ENCODE data around the gene PKP4.

The PKP4 gene

GRCh38 chr2:158637357-158637756, 180.6 kb downstream of the PKP4 start:
- Histone ChIP-seq H3K4me3 (ENCODE audit: low read length) (no peak overlapping the region), H3K9me3 (ENCODE audit: control insufficient read depth, insufficient read depth, low read length) (no peaks in the 10 kb centered on the region), H3K27me3 (ENCODE audit: control insufficient read depth, insufficient read depth, low read length) (no peaks in the 10 kb centered on the region), H3K4me1 (ENCODE audit: control insufficient read depth, insufficient read depth, low read length) (no peaks in the 10 kb centered on the region), H3K36me3 (ENCODE audit: control insufficient read depth, insufficient read depth, low read length) (peaks cover 5% of the 10 kb centered on the region; the same call in 1 of the 2 replicates), H3K27ac (ENCODE audit: low read length) (no peak overlapping the region)
- WGBS (ENCODE audit: insufficient coverage, insufficient read length), result no CpG with 5 or more reads among the region's 7 CpGs
- no peak for DNase-seq (ENCODE audit: low read depth, low spot score)

GRCh38 chr2:158644139-158644538, 187.4 kb downstream of the PKP4 start:
- no peaks in the 10 kb centered on the region for H3K27me3 ChIP-seq (ENCODE audit: control insufficient read depth, insufficient read depth, low read length)
- no peaks in the 10 kb centered on the region for H3K9me3 ChIP-seq (ENCODE audit: control insufficient read depth, insufficient read depth, low read length)
- no peak overlapping the region for H3K27ac ChIP-seq (ENCODE audit: low read length)
- DNase-seq (ENCODE audit: low read depth, low spot score), result no peak
- H3K4me3 ChIP-seq (ENCODE audit: low read length), result no peak overlapping the region
- no peaks in the 10 kb centered on the region for H3K4me1 ChIP-seq (ENCODE audit: control insufficient read depth, insufficient read depth, low read length)
- peaks cover 2% of the 10 kb centered on the region; the same call in 1 of the 2 replicates for H3K36me3 ChIP-seq (ENCODE audit: control insufficient read depth, insufficient read depth, low read length)
- 100% methylated on average over 2 of the region's 4 CpGs for WGBS (ENCODE audit: insufficient coverage, insufficient read length)

- Histone ChIP-seq H3K4me1 (ENCODE audit: control insufficient read depth, insufficient read depth, low read length) (no peaks in the 10 kb centered on the region), H3K27ac (ENCODE audit: low read length) (no peak overlapping the region), H3K9me3 (ENCODE audit: control insufficient read depth, insufficient read depth, low read length) (no peaks in the 10 kb centered on the region), H3K4me3 (ENCODE audit: low read length) (no peak overlapping the region), H3K27me3 (ENCODE audit: control insufficient read depth, insufficient read depth, low read length) (no peaks in the 10 kb centered on the region), H3K36me3 (ENCODE audit: control insufficient read depth, insufficient read depth, low read length) (peaks cover 2% of the 10 kb centered on the region; the same call in 1 of the 2 replicates)
- WGBS (ENCODE audit: insufficient coverage, insufficient read length), result no CpG with 5 or more reads among the region's 6 CpGs
- DNase-seq (ENCODE audit: low read depth, low spot score), result no peak
Observed at GRCh38 chr2:158645299-158645698, 188.5 kb downstream of the PKP4 start.

GRCh38 chr2:158647436-158648231, 190.9 kb downstream of the PKP4 start:
- no CpG with 5 or more reads among the region's 2 CpGs for WGBS (ENCODE audit: insufficient coverage, insufficient read length)
- no peak for DNase-seq (ENCODE audit: low read depth, low spot score)
- Histone ChIP-seq H3K27me3 (ENCODE audit: control insufficient read depth, insufficient read depth, low read length) (no peaks in the 10 kb centered on the region), H3K36me3 (ENCODE audit: control insufficient read depth, insufficient read depth, low read length) (peaks cover 2% of the 10 kb centered on the region; the same call in 1 of the 2 replicates), H3K4me1 (ENCODE audit: control insufficient read depth, insufficient read depth, low read length) (0 out of 2 replicates have a peak, but pooled peaks cover 2% of the 10 kb centered on the region), H3K4me3 (ENCODE audit: low read length) (no peak overlapping the region), H3K9me3 (ENCODE audit: control insufficient read depth, insufficient read depth, low read length) (no peaks in the 10 kb centered on the region), H3K27ac (ENCODE audit: low read length) (no peak overlapping the region)

DNA sequence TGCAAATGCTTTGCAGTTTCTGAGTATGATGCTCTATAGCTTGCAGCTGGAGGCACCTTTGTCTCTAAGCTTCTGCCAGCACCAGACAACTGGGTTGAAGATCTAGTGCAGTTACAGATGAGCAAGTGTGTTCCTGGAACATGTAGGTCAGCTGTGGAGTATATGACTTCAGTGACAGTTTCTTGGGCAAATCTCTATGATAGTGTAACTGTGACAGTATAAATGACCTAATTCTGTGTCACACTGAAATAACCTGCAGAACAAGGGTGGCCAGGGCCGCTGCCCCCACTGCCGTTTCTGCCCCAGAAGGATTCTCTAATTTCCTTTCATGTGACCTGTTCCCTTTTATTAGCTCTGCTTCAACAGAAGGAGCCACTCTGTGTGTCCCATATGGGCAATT, 193.1 kb downstream of the PKP4 start:
- H3K36me3 ChIP-seq (ENCODE audit: control insufficient read depth, insufficient read depth, low read length), result peaks cover 2% of the 10 kb centered on the region; the same call in 1 of the 2 replicates
- WGBS (ENCODE audit: insufficient coverage, insufficient read length), result no CpG with 5 or more reads among the region's 2 CpGs
- H3K4me3 ChIP-seq (ENCODE audit: low read length), result no peak overlapping the region
- DNase-seq (ENCODE audit: low read depth, low spot score), result no peak
- H3K27ac ChIP-seq (ENCODE audit: low read length), result no peak overlapping the region
- H3K4me1 ChIP-seq (ENCODE audit: control insufficient read depth, insufficient read depth, low read length), result 0 out of 2 replicates have a peak, but pooled peaks cover 2% of the 10 kb centered on the region
- no peaks in the 10 kb centered on the region for H3K9me3 ChIP-seq (ENCODE audit: control insufficient read depth, insufficient read depth, low read length)
- H3K27me3 ChIP-seq (ENCODE audit: control insufficient read depth, insufficient read depth, low read length), result no peaks in the 10 kb centered on the region

DNA sequence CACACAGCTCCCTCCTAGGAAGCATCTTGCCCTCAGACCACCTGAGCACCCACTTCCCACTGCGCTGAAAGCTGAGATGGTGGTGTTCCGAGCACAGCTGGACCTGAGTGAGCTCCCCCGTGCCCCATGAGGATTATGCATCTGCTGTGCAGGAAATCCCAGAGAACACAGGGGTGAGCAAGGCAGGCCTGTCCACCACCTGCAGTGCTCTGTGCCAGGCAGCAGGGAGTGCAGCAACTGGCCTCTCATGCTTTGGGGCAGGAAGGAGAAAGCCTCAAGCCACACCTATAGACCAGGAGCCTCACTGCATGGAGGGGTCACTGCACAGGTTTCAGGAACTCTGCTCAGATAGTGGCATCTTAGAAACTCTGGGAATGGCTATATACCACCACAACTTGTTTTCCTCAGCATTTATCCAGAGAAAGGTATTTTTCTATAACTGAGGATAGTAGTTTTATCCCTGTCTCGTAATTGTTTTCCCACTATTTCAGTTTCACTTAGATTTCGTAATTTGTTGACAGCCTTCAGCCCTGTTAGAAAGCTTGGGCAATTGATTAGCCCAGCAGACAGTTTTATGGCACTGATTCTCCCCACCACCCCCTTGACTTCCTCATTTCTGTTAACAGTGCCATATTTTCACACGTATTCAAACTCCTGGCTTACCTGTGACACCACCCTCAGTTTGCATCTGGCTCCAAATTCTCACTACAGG, 194.1 kb downstream of the PKP4 start:
- H3K9me3 ChIP-seq (ENCODE audit: control insufficient read depth, insufficient read depth, low read length), result no peaks in the 10 kb centered on the region
- no peaks in the 10 kb centered on the region for H3K27me3 ChIP-seq (ENCODE audit: control insufficient read depth, insufficient read depth, low read length)
- WGBS (ENCODE audit: insufficient coverage, insufficient read length), result no CpG with 5 or more reads among the region's 6 CpGs
- no peak for DNase-seq (ENCODE audit: low read depth, low spot score)
- H3K4me3 ChIP-seq (ENCODE audit: low read length), result no peak overlapping the region
- 0 out of 2 replicates have a peak, but pooled peaks cover 2% of the 10 kb centered on the region for H3K4me1 ChIP-seq (ENCODE audit: control insufficient read depth, insufficient read depth, low read length)
- no peak overlapping the region for H3K27ac ChIP-seq (ENCODE audit: low read length)
- peaks cover 2% of the 10 kb centered on the region; the same call in 1 of the 2 replicates for H3K36me3 ChIP-seq (ENCODE audit: control insufficient read depth, insufficient read depth, low read length)

GRCh38 chr2:158651358-158652057, 194.8 kb downstream of the PKP4 start:
- Histone ChIP-seq H3K4me1 (ENCODE audit: control insufficient read depth, insufficient read depth, low read length) (0 out of 2 replicates have a peak, but pooled peaks cover 2% of the 10 kb centered on the region), H3K27ac (ENCODE audit: low read length) (no peak overlapping the region), H3K4me3 (ENCODE audit: low read length) (no peak overlapping the region), H3K36me3 (ENCODE audit: control insufficient read depth, insufficient read depth, low read length) (peaks cover 2% of the 10 kb centered on the region; the same call in 1 of the 2 replicates), H3K27me3 (ENCODE audit: control insufficient read depth, insufficient read depth, low read length) (no peaks in the 10 kb centered on the region), H3K9me3 (ENCODE audit: control insufficient read depth, insufficient read depth, low read length) (no peaks in the 10 kb centered on the region)
- no peak for DNase-seq (ENCODE audit: low read depth, low spot score)
- no CpG with 5 or more reads among the region's 6 CpGs for WGBS (ENCODE audit: insufficient coverage, insufficient read length)

GRCh38 chr2:158655628-158656027, 198.9 kb downstream of the PKP4 start:
- 0 out of 2 replicates have a peak, but pooled peaks cover under 1% of the 10 kb centered on the region for H3K4me1 ChIP-seq (ENCODE audit: control insufficient read depth, insufficient read depth, low read length)
- H3K9me3 ChIP-seq (ENCODE audit: control insufficient read depth, insufficient read depth, low read length), result no peaks in the 10 kb centered on the region
- no peaks in the 10 kb centered on the region for H3K27me3 ChIP-seq (ENCODE audit: control insufficient read depth, insufficient read depth, low read length)
- DNase-seq (ENCODE audit: low read depth, low spot score), result no peak
- H3K27ac ChIP-seq (ENCODE audit: low read length), result no peak overlapping the region
- H3K4me3 ChIP-seq (ENCODE audit: low read length), result no peak overlapping the region
- WGBS (ENCODE audit: insufficient coverage, insufficient read length), result no CpG with 5 or more reads among the region's 3 CpGs
- peaks cover 2% of the 10 kb centered on the region; the same call in 1 of the 2 replicates for H3K36me3 ChIP-seq (ENCODE audit: control insufficient read depth, insufficient read depth, low read length)

DNA sequence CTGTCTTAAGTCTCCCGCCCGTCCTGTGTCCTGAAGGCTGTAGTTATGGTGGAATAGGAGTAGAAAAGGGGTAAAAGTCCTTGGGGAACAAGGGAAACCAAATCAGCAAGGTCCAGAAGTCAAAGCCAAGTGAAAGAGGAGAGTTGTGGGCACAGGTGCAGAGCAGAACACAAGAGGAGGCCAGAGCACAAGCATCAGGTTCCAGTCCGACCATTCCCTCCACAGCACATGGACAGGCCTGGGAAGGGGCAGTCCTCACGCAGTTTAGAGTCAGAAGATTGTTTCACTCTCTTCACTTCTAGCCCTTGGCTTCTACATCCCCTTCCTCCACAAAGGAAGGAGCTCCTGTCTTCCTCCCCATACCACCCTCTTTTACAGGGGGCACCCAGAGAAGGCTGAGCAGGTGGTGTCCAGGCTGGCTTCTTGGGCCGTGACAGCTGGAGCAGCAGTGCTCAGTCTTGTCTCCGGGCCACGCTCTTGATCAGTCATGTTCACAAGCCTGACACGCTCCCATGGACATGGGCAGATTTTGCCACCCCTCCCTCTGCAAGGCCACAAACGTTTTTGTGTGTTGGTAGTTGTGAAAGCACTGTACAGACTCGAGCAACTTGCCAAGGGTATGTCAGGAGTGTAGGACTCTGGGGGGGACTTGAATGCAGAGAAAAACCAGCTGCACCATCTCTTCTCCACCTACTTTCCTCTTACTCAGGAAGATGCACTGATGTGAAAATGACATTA, 199.9 kb downstream of the PKP4 start:
- Histone ChIP-seq H3K27ac (ENCODE audit: low read length) (no peak overlapping the region), H3K4me1 (ENCODE audit: control insufficient read depth, insufficient read depth, low read length) (no peaks in the 10 kb centered on the region), H3K27me3 (ENCODE audit: control insufficient read depth, insufficient read depth, low read length) (no peaks in the 10 kb centered on the region), H3K36me3 (ENCODE audit: control insufficient read depth, insufficient read depth, low read length) (peaks cover 7% of the 10 kb centered on the region; the same call in 1 of the 2 replicates), H3K9me3 (ENCODE audit: control insufficient read depth, insufficient read depth, low read length) (no peaks in the 10 kb centered on the region), H3K4me3 (ENCODE audit: low read length) (no peak overlapping the region)
- DNase-seq (ENCODE audit: low read depth, low spot score), result no peak
- no CpG with 5 or more reads among the region's 10 CpGs for WGBS (ENCODE audit: insufficient coverage, insufficient read length)
